Ascending aorta (tissue), 2 donors: ENCODE data around the gene GALNT9. TPM values are rescaled to one million over a fixed set of nuclear protein-coding genes. Genes with fewer than 3 reads are reported as not detected.
"Not testable (repeated sequence)": the region's sequence is repeated elsewhere in the genome, so short reads cannot be mapped to it uniquely, and the experiment has no call there.

Experiments
- DNase-seq, 2 donors: peaks; one replicate each; pipeline ENCODE4 v3.0.0-alpha.2; 2019; ENCODE audit warnings: low spot score in 2 of 2
- H3K27ac ChIP-seq, 2 donors: fragments of 200-600 bp; sonication (generic); one replicate each; pipeline ENCODE4 v1.5.1; 2016 to 2017; ENCODE audit warnings: mild to moderate bottlenecking in 1 of 2
- H3K27me3 ChIP-seq: fragments of 200-600 bp; sonication (generic); one replicate; pipeline ENCODE4 v1.5.1; 2017
- H3K36me3 ChIP-seq, 2 donors: fragments of 200-600 bp; sonication (generic); one replicate each; pipeline ENCODE4 v1.5.1; 2016
- H3K4me1 ChIP-seq, 2 donors: fragments of 200-600 bp; sonication (generic); one replicate each; pipeline ENCODE4 v1.5.1; 2016 to 2017; ENCODE audit warnings: mild to moderate bottlenecking in 1 of 2
- H3K4me3 ChIP-seq, 2 donors: fragments of 200-600 bp; sonication (generic); one replicate each; pipeline ENCODE4 v1.5.1; 2016 to 2017; ENCODE audit warnings: mild to moderate bottlenecking in 1 of 2
- H3K9me3 ChIP-seq, 2 donors: fragments of 200-600 bp; sonication (generic); one replicate each; pipeline ENCODE4 v1.5.1; 2016
- CTCF ChIP-seq, 3 experiments: fragments of 200-600 bp in 2 of 3; fragments of 450-650 bp in 1 of 3; sonication (generic) in 2 of 3; IDR thresholded peaks; one replicate each; pipeline ENCODE4 v1.5.1; 2016 to 2019; ENCODE audit warnings: antibody characterized with exemption in 3 of 3, mild to moderate bottlenecking in 1 of 3, moderate library complexity in 1 of 3
- intact Hi-C: fragments of 100-400 bp; cut with DNase I; formaldehyde crosslinking; loops from one replicate; pipeline ENCODE4 v1.15.1; 2023
- total RNA-seq: library from RNA; depleted of rRNA; stranded (reverse); fragments of >200 nt; gene quantifications from one replicate; pipeline ENCODE4 v1.1.0, GENCODE V29; 2016

Gene GALNT9
- total RNA-seq, 1 donor from 2014 or later, result not detected

- H3K27ac ChIP-seq, result no peak overlapping the region
- no peaks in the 10 kb centered on the region for H3K36me3 ChIP-seq
- no peaks in the 10 kb centered on the region for H3K27me3 ChIP-seq
- TF ChIP-seq CTCF (IDR thresholded peaks at IDR 0.05), result no peak
- intact Hi-C loops, result no loop called here
- no peaks in the 10 kb centered on the region for H3K9me3 ChIP-seq
- no peak for DNase-seq
- H3K4me3 ChIP-seq, result no peak overlapping the region
- no peaks in the 10 kb centered on the region for H3K4me1 ChIP-seq
Measured at GRCh38 chr12:132269271-132269968, 60.0 kb downstream of the GALNT9 start.

GRCh38 chr12:132268674-132269073, 60.7 kb downstream of the GALNT9 start:
- no peaks in the 10 kb centered on the region for H3K36me3 ChIP-seq
- H3K27ac ChIP-seq, result no peak overlapping the region
- intact Hi-C loops, result no loop called here
- H3K27me3 ChIP-seq, result no peaks in the 10 kb centered on the region
- no peak for TF ChIP-seq CTCF (IDR thresholded peaks at IDR 0.05)
- H3K4me1 ChIP-seq, result no peaks in the 10 kb centered on the region
- H3K9me3 ChIP-seq, result no peaks in the 10 kb centered on the region
- no peak for DNase-seq
- no peak overlapping the region for H3K4me3 ChIP-seq

GRCh38 chr12:132267873-132268272, 61.5 kb downstream of the GALNT9 start:
- Histone ChIP-seq H3K4me1 (no peaks in the 10 kb centered on the region), H3K27ac (no peak overlapping the region), H3K9me3 (no peaks in the 10 kb centered on the region), H3K4me3 (no peak overlapping the region), H3K36me3 (no peaks in the 10 kb centered on the region), H3K27me3 (no peaks in the 10 kb centered on the region)
- intact Hi-C loops, result no loop called here
- no peak for DNase-seq
- TF ChIP-seq CTCF (IDR thresholded peaks at IDR 0.05), result no peak

- intact Hi-C loops, result no loop called here
- H3K27me3 ChIP-seq, result no peaks in the 10 kb centered on the region
- no peak overlapping the region for H3K27ac ChIP-seq
- no peaks in the 10 kb centered on the region for H3K9me3 ChIP-seq
- TF ChIP-seq CTCF (IDR thresholded peaks at IDR 0.05), result no peak
- no peak for DNase-seq
- H3K4me1 ChIP-seq, result no peaks in the 10 kb centered on the region
- no peaks in the 10 kb centered on the region for H3K36me3 ChIP-seq
- H3K4me3 ChIP-seq, result no peak overlapping the region
Measured at GRCh38 chr12:132266802-132267201, 62.6 kb downstream of the GALNT9 start.

- intact Hi-C loops, result no loop called here
- no peaks in the 10 kb centered on the region for H3K27me3 ChIP-seq
- no peak for TF ChIP-seq CTCF (IDR thresholded peaks at IDR 0.05)
Measured at GRCh38 chr12:132266370-132266769, 63.0 kb downstream of the GALNT9 start.

GRCh38 chr12:132265822-132266221, 63.6 kb downstream of the GALNT9 start:
- H3K27me3 ChIP-seq, result not testable (repeated sequence)

More at GRCh38 chr12:132266370-132266769, 63.0 kb downstream of the GALNT9 start:
- H3K9me3 ChIP-seq, result no peaks in the 10 kb centered on the region
- H3K27ac ChIP-seq, result no peak overlapping the region
- H3K4me3 ChIP-seq, result no peak overlapping the region
- H3K4me1 ChIP-seq, result no peaks in the 10 kb centered on the region
- no peak for DNase-seq
- no peaks in the 10 kb centered on the region for H3K36me3 ChIP-seq

More at GRCh38 chr12:132265822-132266221, 63.6 kb downstream of the GALNT9 start:
- intact Hi-C loops, H3K27ac ChIP-seq, H3K36me3 ChIP-seq, DNase-seq, H3K4me3 ChIP-seq, H3K9me3 ChIP-seq, H3K4me1 ChIP-seq: not testable (repeated sequence)
